Stimulated activated CD4-positive, alpha-beta T cell treated with anti-CD3 and anti-CD28 coated beads, TNF-alpha, amount 100 ng/mL, for 48 hours (primary cell): Measurements from ENCODE around the gene ADAR.
A peak's percentile ranks its signal among the peaks of the same experiment; 100 is the strongest.

Experiments used
- DNase-seq, 3 donors: peaks; one replicate each; pipeline ENCODE4 v3.0.0-alpha.2; 2020; ENCODE audit warnings: low read depth in 3 of 3

The ADAR gene

GRCh38 chr1:154615411-154615810 lies 7.4 kb upstream of the ADAR start:
- DNase-seq, result no peak

- DNase-seq, result no peak
These were observed 6.9 kb upstream of the ADAR start for GRCh38 chr1:154614901-154615300.

- DNase-seq, result no peak
These were observed 6.3 kb upstream of the ADAR start for GRCh38 chr1:154614247-154614646.

- DNase-seq, result no peak
These were observed 3.3 kb upstream of the ADAR start for GRCh38 chr1:154611150-154611862.

GRCh38 chr1:154609398-154610380 lies 1.7 kb upstream of the ADAR start:
- DNase-seq, result peak in 2 of 3 donors; percentile 38 to 51

GRCh38 chr1:154608397-154609270 lies 648 bp upstream of the ADAR start:
- DNase-seq, result no peak

- DNase-seq, result no peak
These were observed 829 bp downstream of the ADAR start for GRCh38 chr1:154607106-154607608.

- DNase-seq, result no peak
These were observed 2.5 kb downstream of the ADAR start for GRCh38 chr1:154605534-154605933.

- DNase-seq, result no peak
These were observed 4.7 kb downstream of the ADAR start for GRCh38 chr1:154603317-154603716.

- DNase-seq, result no peak
These were observed 8.3 kb downstream of the ADAR start for GRCh38 chr1:154599658-154600057.

- DNase-seq, result no peak
These were observed 8.9 kb downstream of the ADAR start for GRCh38 chr1:154598871-154599635.

- no peak for DNase-seq
These were observed 12.4 kb downstream of the ADAR start for GRCh38 chr1:154595621-154596020.

- DNase-seq, result no peak
These were observed 13.2 kb downstream of the ADAR start for GRCh38 chr1:154594811-154595210.

- DNase-seq, result no peak
These were observed 14.6 kb downstream of the ADAR start for GRCh38 chr1:154593390-154593789.

GRCh38 chr1:154591206-154591605 lies 16.8 kb downstream of the ADAR start:
- DNase-seq, result no peak

GRCh38 chr1:154590756-154591155 lies 17.2 kb downstream of the ADAR start:
- no peak for DNase-seq

- no peak for DNase-seq
These were observed 18.2 kb downstream of the ADAR start for GRCh38 chr1:154589780-154590179.

- no peak for DNase-seq
These were observed 21.3 kb downstream of the ADAR start for GRCh38 chr1:154586641-154587040.

- no peak for DNase-seq
These were observed 21.8 kb downstream of the ADAR start for GRCh38 chr1:154586231-154586630.

GRCh38 chr1:154584267-154584994 lies 23.6 kb downstream of the ADAR start:
- no peak for DNase-seq
